GM19467 (cell line): ENCODE measurements around the gene KRT23.

Source experiments
- ATAC-seq: cut with Tn5 transposase; IDR thresholded peaks from one replicate; pipeline ENCODE4 v1.9.1; 2021; ENCODE audit warnings: mild to moderate bottlenecking, moderate library complexity; ENCODE audit not compliant: unreplicated experiment

KRT23 gene

GRCh38 chr17:40937384-40937819 is at the start of gene KRT23:
Gene KRT23 (minus strand): TSS chr17:40937646. CDS start chr17:40936603, 1,043 bp downstream.
- ATAC-seq = no peak

- ATAC-seq = no peak
These were observed 49.5 kb upstream of the KRT23 start for GRCh38 chr17:40986920-40987319.

- no peak for ATAC-seq
These were observed 46.8 kb upstream of the KRT23 start, which contains the start of gene KRT40 for GRCh38 chr17:40984226-40984625. Gene KRT40 (minus strand): TSS chr17:40984326. CDS start chr17:40984273, 53 bp downstream.

GRCh38 chr17:40981115-40981514 is 43.7 kb upstream of the KRT23 start:
- ATAC-seq = no peak

- no peak for ATAC-seq
These were observed 43.1 kb upstream of the KRT23 start for GRCh38 chr17:40980596-40980995.

- no peak for ATAC-seq
These were observed 42.7 kb upstream of the KRT23 start for GRCh38 chr17:40980117-40980516.

- no peak for ATAC-seq
These were observed 41.2 kb upstream of the KRT23 start for GRCh38 chr17:40978575-40979151.

- ATAC-seq = no peak
These were observed 38.1 kb upstream of the KRT23 start for GRCh38 chr17:40975516-40975915.

GRCh38 chr17:40974366-40974765 is 36.9 kb upstream of the KRT23 start:
- ATAC-seq = no peak

GRCh38 chr17:40967582-40967981 is 30.1 kb upstream of the KRT23 start:
- ATAC-seq = no peak

- no peak for ATAC-seq
These were observed 29.4 kb upstream of the KRT23 start, which contains the start of gene KRT39 for GRCh38 chr17:40966848-40967247. Gene KRT39 (minus strand): TSS chr17:40966948. CDS start chr17:40966856, 92 bp downstream.

GRCh38 chr17:40963838-40964237 is 26.4 kb upstream of the KRT23 start:
- ATAC-seq = no peak

GRCh38 chr17:40962059-40962561 is 24.7 kb upstream of the KRT23 start:
- no peak for ATAC-seq

- no peak for ATAC-seq
These were observed 24.1 kb upstream of the KRT23 start for GRCh38 chr17:40961591-40961990.

- ATAC-seq = no peak
These were observed 22.7 kb upstream of the KRT23 start for GRCh38 chr17:40960144-40960543.

- ATAC-seq = no peak
These were observed 20.9 kb upstream of the KRT23 start for GRCh38 chr17:40958086-40958953.

GRCh38 chr17:40956401-40957254 is 19.2 kb upstream of the KRT23 start:
- no peak for ATAC-seq

- no peak for ATAC-seq
These were observed 16.4 kb upstream of the KRT23 start for GRCh38 chr17:40953881-40954280.

GRCh38 chr17:40952661-40953060 is 15.2 kb upstream of the KRT23 start:
- ATAC-seq = no peak

GRCh38 chr17:40952154-40952553 is 14.7 kb upstream of the KRT23 start:
- no peak for ATAC-seq
